SKM-1 (cell line): Measurements from ENCODE around the gene CCNQ.

Experiments used
- DNase-seq: peaks from one replicate; lab custom pipeline; 2025; ENCODE audit not compliant: unreplicated experiment; lab: John Stamatoyannopoulos, UW

Gene CCNQ

GRCh38 chrX:153599192-153600031 is 473 bp upstream of the CCNQ start:
- DNase-seq = peak; percentile 50

GRCh38 chrX:153596981-153597750 is 1.8 kb downstream of the CCNQ start:
- no peak for DNase-seq

- DNase-seq = no peak
These were observed 2.8 kb downstream of the CCNQ start for GRCh38 chrX:153595859-153596857.

DNA sequence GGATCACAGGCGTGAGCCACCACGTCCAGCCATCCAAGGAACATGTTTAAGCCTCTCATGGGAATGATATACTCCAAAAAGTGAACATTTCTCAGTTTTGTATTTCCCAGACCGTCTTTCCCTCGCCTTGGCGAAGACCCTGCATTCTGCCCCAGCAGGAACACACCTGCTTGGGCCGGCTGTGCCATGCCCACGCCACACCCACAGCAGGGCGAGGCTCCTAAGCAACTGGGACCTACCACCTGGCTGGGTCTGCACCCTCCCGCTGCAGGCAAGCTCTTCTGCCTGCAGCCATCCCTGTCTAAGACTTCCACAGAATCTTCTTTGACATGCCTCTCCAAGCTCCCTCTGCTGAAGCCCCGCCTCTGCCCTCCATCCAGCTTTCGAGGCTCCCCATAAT is 3.6 kb downstream of the CCNQ start:
- DNase-seq = no peak

DNA sequence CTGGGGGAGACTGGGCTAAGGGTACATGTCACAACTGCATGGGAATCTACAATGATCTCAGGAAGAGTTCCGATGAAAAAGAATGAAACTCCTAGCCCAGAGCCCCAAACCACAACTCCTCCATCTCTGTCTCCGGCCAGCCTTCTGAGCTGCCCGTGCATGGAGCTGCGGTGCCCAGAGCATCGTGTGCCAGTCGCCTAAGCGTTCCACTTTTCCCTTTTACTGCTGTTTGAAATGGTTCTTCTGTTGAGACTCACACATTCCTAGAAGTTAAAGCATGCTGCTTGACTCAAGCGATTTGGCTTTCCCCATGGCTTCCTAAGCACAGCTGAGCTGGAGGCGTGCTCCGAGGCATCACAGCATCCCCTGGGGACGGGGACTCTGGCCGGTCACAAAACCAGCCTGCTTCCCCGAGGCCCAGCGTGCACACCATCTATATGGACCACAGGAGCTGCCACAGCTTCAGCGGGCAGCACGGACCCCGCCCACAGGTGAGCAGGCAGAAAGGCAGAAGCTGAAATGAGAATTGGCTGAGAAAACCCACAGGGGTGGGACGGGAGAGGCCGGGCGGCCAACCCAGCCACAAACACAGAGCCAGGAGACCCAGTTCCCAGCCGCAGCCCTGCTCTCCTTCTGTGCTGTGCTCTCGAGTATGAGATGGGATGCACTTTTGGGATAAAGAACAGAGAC is 5.0 kb downstream of the CCNQ start:
- DNase-seq = no peak

- DNase-seq = no peak
These were observed 5.8 kb downstream of the CCNQ start for GRCh38 chrX:153592966-153593688.

GRCh38 chrX:153592091-153592833 is 6.7 kb downstream of the CCNQ start:
- DNase-seq = no peak

- no peak for DNase-seq
These were observed 7.7 kb downstream of the CCNQ start for GRCh38 chrX:153590961-153591956.

DNA sequence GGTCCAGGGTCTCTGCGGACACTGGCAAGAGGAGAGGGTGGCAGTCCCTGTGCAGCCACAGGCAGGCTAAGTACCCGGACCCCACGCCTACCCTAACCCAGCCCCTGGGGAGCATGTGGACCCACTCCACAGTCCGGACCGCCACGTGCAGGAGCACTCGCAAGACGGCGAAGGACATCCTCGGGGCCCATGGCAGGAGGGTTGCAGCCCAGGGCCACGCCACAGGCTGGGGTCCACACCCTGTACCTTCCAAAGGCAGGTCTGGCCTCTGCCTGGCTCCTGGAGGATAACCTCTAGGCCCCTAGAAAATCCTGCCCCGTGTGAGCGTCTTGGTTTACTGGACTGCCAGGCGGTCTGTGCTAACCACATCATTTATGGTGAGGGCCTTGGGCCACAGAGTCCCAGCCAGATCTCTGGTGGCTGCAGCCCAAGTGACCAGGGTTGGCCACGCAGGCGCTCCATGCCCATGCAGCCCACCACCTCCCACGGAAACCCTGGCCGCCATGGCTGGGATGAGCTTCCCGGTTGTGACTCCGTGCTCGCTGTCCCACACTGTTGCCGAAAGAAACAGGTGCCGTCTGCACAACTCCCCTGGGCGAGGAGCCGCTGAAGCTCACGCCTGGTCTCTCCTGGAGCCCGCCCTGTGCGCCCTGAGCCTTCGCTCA is 10.0 kb downstream of the CCNQ start:
- DNase-seq = no peak

DNA sequence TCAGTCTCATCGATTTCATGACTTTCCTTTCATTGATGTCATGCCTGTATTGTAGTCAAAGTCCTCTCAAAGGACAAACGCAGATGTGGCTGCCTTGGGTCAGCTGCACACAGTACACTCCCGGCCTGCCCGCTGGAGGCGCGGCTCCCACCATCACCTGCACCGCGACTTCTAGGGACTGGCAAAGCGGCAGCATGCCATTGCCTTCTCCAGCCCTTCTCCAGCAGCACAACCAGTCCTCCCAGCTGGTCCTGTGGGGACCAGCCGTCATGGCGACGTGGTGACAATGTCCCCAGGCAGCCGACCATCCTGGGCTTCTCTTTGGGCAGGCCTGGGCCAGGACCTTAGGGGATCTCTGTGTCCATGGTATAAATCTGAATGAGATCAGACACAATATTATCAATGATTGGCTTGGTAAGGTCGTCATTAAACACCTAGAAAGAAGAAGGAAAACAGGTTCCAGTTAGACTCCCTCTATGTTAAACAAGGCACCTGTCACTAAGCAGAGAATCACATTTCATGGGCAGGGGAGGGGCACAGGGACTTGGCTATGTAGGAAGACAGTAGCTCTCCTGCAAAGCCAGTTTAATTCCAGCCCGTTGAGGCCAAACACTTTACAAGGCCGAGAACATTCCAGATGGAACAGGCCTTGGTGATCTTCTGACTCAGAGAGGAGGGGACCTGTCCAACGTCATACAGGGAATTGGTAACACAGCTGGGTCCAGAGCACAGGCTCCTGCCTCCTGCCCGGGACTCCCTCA is 10.7 kb downstream of the CCNQ start:
- no peak for DNase-seq

DNA sequence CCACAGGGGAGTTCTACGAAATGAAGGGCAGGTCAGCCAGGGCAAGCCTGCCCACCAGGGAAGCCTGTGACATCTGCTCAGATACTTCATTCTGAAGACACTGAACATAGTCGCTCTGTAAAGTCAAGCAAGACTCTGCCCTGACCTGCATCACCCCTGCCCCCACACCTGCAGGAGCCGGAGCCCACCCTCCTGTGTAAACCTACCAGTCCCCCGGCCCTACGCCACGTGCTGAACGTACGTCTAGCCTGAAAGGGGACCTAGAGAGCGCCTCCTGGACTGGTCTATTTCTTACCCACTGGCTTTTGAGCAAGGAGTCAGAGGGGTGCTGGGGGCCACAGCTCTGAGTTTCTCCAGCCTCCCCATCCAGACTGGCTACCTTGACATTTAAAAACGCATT is 11.6 kb downstream of the CCNQ start:
- DNase-seq = no peak

DNA sequence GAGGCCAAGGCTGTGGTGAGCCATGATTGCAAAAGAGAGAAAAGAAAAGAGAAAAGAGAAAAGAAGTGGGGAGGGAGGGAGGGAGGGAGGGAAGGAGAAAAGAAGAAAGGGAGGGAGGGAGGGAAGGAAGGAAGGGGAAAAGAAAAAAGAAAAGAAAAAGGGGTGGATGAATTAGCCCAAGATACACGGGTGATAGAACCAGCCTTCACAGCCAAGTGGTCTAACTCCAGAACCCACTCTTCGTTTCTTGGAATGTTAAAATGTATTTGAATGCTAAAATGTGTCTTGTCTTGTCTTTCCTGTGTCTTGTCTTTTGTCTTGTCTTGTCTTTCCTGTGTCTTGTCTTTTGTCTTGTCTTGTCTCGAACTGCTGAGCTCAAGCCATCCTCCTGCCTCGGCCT is 13.1 kb downstream of the CCNQ start:
- no peak for DNase-seq

DNA sequence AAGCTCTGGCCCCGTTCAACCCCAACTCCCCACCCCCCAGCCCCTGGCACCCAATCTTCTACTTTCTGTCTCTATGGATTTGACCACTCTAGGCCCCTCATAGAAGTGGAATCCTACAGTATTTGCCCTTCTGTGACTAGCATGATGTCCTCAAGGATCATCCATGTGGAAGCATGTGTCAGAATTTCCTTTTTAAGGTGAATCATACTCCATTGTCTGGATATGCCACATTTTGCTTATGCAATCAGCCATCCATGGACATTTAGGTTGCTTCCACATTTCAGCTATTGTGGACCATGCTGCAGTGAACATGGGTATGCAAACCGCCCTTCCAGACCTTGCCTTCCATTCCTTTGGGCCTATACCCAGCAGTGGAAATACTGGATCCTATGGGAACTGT is 15.5 kb downstream of the CCNQ start:
- DNase-seq = no peak

DNA sequence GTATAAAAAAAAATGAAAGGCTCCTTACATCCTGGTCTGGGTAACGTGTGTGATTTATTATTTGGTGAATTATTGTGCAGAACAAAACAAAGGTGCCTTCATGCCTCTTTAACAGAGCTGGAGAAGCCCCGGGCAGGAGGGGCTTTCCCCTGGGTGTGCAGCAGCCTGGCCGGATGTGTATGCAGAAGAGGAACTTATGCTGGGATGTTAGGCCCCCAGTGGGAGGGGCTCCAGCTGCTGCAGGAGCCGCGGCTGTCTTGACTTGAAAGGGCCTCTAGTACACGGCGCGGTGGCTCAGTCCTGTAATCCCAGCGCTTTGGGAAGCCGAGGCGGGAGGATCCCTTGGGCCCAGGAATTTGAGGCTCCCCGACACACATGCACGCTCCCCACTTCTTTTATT is 16.0 kb downstream of the CCNQ start:
- DNase-seq = peak; percentile 3

DNA sequence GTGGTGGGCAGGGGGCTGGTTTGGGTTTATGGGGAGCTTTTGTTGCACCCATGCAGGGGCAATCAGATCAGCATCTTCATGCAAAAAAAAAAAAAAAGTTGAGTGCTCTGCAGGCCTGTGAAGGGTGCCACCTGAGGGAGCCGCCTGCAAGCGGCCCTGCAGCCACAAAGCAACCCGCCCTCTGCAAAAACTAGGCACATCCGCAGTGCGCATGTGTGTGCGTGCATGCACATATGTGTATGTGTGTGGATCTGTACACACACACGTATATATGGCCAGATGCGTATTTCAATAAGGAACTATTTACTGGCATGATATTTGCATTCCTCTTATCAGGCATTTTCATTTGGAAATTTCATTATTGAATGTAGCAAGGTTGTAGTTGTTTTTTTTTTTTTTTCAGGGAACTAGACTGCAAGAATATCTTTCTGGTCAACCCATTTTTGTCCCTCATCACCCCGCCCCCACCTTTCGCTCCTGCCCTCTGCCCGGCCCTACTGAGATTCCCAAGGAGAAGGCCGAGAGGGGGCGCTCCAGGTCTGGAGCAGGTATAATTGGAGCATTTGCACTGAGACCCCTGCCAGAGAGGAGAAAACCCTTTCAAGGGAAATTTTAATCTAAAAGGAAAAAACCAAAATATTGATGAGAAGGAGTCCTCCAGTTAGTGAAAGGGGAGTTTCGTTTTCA is 18.1 kb downstream of the CCNQ start:
- DNase-seq = no peak

DNA sequence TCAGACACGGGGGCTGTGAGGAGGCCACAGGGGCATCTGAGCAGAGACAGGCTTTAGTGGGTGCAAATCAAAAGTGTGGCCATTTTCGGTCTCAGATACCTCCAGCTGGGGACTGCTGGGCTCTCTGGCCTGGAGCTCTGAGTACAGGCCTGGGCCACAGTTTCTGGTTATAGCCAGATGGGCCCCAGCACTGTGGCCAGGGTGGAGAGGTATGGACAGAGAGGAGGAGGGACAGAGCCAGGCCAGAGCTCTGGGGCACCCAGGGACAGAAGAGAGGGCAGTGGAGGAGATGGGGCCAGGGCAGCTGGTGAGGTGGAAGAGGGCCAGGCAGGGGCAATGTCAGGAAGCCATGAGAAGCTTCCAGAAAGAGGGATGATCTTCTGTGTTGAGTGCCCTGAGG is 20.1 kb downstream of the CCNQ start:
- DNase-seq = no peak
